GM19455 (cell line): ENCODE results near the gene ASB11.

ENCODE experiments used
- ATAC-seq: cut with Tn5 transposase; IDR thresholded peaks from one replicate; pipeline ENCODE4 v1.9.1; 2021; ENCODE audit not compliant: unreplicated experiment

The ASB11 gene

GRCh38 chrX:15315509-15315908 lies at the start of gene ASB11:
Gene ASB11 (minus strand): TSS chrX:15315640. CDS start chrX:15315605, 35 bp downstream.
- ATAC-seq = no peak

DNA sequence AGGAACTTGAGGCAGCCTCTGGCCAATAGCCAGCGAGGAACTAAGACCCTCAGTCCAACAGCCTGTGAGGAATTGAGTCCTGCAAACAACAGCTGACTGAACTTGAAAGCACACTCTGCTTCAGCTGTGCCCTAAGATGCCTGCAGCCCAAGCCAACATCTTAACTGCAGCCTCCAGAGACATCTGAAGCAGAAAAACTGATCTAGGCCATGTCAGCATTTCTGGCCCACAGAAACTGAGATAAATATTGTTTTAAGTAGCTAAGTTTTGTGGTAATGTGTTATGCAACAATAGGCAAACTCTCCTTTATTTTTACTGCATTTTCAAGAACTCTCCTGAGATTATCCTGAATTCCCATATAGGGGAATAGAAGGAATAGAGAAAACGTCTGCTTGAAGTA lies 44.3 kb upstream of the ASB11 start:
- no peak for ATAC-seq

DNA sequence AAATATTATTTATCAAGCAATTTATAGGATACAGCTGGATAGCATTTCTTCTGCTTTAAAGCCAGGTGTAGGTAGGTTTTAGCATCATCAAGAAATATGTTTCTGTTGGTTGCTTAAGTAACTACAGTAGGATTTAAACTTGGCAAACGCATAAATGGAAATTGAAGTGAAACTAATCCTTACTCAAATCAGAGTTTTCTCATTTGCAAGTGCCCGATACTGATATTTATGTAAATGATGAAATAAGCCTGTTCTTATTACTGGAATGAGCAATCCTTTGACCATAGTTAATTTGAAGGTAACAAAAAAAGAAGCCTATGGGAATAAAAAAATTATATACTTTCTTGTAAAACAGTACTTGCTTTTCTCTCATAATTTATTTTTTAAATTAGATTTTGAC lies 43.1 kb upstream of the ASB11 start:
- no peak for ATAC-seq

DNA sequence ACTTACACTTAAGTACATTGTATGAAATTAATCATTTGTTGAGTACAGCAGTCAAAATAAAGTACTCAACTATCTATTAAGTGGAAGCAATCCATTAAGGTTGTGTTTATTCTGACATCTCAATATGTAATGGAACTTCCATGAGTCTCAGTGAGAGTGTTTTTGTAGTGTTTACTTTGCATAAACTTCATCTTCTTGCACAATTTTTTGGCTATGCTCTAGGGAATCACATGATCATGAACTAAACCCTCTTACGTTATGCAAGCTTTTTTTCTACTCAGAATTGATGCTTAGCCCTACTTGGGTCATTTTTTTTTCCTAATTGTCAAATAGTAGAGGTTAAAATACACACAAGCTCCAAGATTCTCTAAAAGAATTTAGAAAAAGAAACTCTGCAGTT lies 41.0 kb upstream of the ASB11 start:
- ATAC-seq = no peak

GRCh38 chrX:15350329-15350996 lies 35.0 kb upstream of the ASB11 start:
- no peak for ATAC-seq

GRCh38 chrX:15349046-15349445 lies 33.6 kb upstream of the ASB11 start:
- peak; percentile 61 for ATAC-seq

GRCh38 chrX:15345976-15346375 lies 30.5 kb upstream of the ASB11 start:
- no peak for ATAC-seq

DNA sequence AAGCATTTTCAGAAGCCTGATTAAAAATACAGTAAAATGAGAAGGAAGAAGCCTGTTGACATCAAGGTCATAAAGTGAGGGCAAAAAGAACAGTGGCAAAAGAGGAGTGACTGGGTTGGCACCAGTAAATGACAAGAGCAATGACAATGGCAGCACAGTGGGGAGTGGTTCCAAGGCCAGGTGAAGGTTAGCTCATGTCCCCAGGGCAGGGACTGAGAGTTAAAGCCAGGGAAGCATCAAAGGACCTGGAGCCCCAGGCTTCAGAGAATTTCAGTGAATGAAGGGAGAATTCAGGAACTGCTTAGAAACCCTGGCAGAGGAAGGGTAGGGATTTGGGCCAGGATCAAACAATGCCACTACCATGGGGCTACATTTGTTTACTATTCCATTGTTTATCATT lies 28.7 kb upstream of the ASB11 start:
- ATAC-seq = no peak

- no peak for ATAC-seq
Observed at GRCh38 chrX:15343075-15343476, 27.6 kb upstream of the ASB11 start.

DNA sequence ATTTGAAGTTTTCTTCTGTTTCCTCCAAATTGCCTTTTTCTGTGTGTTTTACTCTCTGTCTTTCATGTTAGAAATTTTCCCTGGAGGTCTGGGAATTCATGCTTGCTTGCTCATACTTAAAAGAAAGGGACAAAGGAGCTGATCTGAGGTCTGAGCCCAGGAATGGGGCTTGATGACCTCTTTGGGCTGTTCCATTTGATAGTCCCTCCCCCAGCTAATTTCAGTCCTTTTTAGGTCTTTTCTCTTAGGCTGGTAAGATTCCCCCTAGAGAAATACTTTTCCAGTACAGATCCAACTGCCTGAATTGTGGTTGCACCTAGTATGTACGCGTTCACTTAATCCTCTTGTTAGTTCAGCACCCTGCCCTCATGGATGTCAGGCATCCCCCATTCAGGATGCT lies 25.4 kb upstream of the ASB11 start:
- no peak for ATAC-seq

- ATAC-seq = no peak
Observed at GRCh38 chrX:15336023-15336413, 20.6 kb upstream of the ASB11 start.

GRCh38 chrX:15335135-15336022 lies 19.9 kb upstream of the ASB11 start, which contains the start of gene PIGA:
Gene PIGA (minus strand): TSS chrX:15335523. CDS start chrX:15331930, 3,593 bp downstream.
- ATAC-seq = peak; percentile 99

DNA sequence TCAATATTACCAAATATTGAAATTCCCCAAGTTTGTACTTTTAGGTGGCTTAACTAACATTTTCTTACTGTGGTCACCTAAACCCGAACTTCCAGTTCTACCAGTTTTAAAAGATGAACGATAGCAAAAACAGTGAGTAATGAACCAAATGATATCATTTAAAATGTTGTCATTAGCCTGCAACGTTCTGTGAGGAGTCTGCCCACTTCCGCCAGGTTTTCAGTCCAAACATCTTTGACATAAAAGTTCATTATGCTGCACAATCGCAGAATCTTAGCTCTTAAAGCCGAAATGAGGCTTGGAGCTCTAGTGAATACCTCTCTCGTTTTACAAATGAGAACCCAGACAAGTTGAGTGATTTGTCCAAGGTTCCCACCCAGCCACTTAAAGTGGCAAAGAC lies 19.1 kb upstream of the ASB11 start:
- no peak for ATAC-seq

DNA sequence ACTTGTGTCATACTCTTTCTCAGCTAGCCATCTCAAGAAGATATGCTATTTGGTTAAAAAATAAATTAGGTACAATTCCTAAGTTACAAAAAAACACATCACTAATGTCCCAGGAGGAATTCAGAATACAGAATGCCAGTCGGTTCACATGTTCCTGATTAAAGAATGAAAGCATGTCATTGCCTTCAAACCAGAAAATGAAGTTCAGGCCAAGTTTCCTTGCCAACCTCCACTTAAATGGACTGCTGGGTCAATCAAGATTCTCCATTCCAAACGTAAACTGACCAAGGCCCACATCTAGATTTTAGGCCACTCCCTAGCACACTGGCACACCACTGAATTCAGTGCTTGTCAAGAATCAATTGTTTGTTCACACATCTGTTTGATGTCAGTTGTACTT lies 13.4 kb upstream of the ASB11 start:
- no peak for ATAC-seq

DNA sequence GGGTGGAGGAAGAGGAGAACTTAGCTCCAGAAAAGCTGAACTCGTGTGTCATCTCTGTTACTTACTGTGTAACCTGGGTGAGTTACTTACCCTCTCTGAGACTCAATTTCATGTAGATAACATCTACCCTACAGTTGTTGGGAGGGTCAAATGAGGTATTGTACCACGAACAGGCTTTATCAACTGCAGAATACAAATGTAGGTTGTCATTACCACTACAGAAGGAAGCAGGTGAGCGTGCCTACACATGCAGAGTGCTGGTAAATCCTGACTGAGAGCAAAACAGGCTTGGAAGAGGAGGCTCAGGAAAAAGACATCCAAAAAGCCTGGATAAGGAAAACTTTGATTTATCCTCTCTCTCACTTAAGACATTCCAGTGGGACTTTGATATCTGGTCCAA lies 12.7 kb upstream of the ASB11 start:
- ATAC-seq = no peak

GRCh38 chrX:15322472-15322871 lies 7.0 kb upstream of the ASB11 start:
- no peak for ATAC-seq

GRCh38 chrX:15322072-15322471 lies 6.6 kb upstream of the ASB11 start:
- ATAC-seq = no peak

DNA sequence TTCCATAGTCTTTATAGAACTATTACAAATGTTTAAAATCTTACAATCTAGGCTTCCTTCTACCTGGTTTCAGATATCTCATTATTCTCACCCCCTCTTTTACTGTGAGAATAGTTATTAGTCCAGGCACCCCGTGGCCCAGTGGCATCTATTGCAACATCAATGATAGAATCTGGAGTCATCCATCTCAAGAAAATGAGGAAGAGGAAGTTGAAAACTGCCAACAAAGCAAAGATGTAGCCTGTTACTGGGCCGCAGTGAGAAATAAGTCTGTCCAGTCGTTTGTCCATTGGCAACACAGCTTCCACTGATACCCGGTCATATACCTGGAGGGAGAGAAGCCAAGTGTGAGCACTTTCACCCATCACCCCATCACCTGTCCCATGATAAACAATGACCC lies 6.0 kb upstream of the ASB11 start:
- ATAC-seq = no peak

- ATAC-seq = no peak
Observed at GRCh38 chrX:15320297-15320696, 4.9 kb upstream of the ASB11 start.

DNA sequence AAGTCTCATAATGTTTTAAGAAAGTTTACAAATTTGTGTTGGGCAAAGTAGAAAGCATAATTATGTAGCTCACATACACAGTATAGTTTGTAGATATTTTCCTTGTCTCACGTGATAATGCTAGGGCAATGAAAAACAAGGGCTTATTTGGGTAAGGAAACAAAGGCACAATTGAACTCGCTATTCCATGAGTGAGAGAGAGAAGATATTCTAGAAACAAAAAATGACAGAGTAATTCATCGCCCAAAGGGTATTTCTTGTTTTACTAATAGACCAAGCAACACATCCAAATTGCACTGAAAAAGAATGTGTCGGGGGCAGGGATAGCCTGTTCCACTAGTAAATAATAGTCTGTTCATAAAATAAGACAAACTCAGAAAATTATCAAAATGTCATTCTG lies 3.6 kb upstream of the ASB11 start:
- no peak for ATAC-seq

- ATAC-seq = no peak
Observed at GRCh38 chrX:15314472-15314871, 968 bp downstream of the ASB11 start.

DNA sequence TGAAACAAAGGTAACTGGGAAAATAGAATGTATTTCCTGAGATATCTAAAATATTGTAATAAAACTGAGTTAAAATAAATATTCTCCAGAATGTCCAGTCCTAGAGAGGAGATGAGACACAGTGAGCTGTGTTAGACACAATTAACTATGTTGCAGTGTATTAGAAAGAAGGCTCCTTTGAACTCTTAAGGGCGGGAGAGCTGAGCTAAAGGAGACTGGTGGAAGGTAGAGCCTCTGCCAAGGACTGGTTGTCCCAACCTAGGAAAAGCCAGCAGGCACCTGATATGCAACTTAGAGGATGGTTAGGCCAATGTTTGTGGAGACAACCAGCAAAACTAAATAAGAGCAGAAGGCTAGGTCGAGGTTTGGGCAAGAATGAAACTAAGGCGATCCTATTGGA lies 4.3 kb downstream of the ASB11 start:
- no peak for ATAC-seq
